Activated naive CD8-positive, alpha-beta T cell treated with anti-CD3 and anti-CD28 coated beads, Interleukin-2, amount 10 ng/mL, durations not matched to agents 7 days and 5 days (primary cell): ENCODE results near the gene HCK. TPM values are rescaled to one million over a fixed set of nuclear protein-coding genes. Genes with fewer than 3 reads are reported as not detected.

Experiments used
- ATAC-seq: fragments of 150-1000 bp; cut with Tn5 transposase; one replicate; pipeline ENCODE4 v1.10.0; 2021; ENCODE audit warnings: low read depth, moderate library complexity
- POLR2A ChIA-PET: fragments of 350-600 bp; sonication (Branson Sonifier 250); formaldehyde crosslinking; loops from one replicate; lab custom pipeline; 2021; ENCODE audit warnings: antibody characterized with exemption; lab: Charles Lee
- DNase-seq: peaks from one replicate; pipeline ENCODE4 v3.0.0; 2021
- H3K27ac Mint-ChIP-seq: one replicate; pipeline ENCODE4 v1.8.0; 2022; ENCODE audit warnings: mild to moderate bottlenecking, mixed read lengths
- H3K27me3 Mint-ChIP-seq: one replicate; pipeline ENCODE4 v1.8.0; 2022; ENCODE audit warnings: mild to moderate bottlenecking, moderate library complexity, mixed read lengths
- H3K36me3 Mint-ChIP-seq: one replicate; pipeline ENCODE4 v1.8.0; 2021; ENCODE audit warnings: mild to moderate bottlenecking, mixed read lengths
- H3K4me1 Mint-ChIP-seq: one replicate; pipeline ENCODE4 v1.8.0; 2021; ENCODE audit warnings: mixed read lengths
- H3K4me3 Mint-ChIP-seq: one replicate; pipeline ENCODE4 v1.8.0; 2022; ENCODE audit warnings: mild to moderate bottlenecking, moderate library complexity, mixed read lengths
- H3K9me3 Mint-ChIP-seq: one replicate; pipeline ENCODE4 v1.8.0; 2021; ENCODE audit warnings: mixed read lengths
- total RNA-seq, 2 experiments: library from RNA; stranded (reverse); gene quantifications; one replicate each; pipeline ENCODE4 v1.2.3, GENCODE V29; 2021

The HCK gene
- total RNA-seq, 2 experiments from 2014 or later = 0.61 to 0.79 TPM

GRCh38 chr20:32034581-32035425 lies 17.2 kb upstream of the HCK start:
- peaks cover 58% of the 10 kb centered on the region for H3K27me3 Mint-ChIP-seq
- DNase-seq = no peak
- no peak for ATAC-seq
- H3K4me1 Mint-ChIP-seq = peaks cover 2% of the 10 kb centered on the region
- no peaks in the 10 kb centered on the region for H3K9me3 Mint-ChIP-seq
- H3K4me3 Mint-ChIP-seq = no peak overlapping the region
- POLR2A ChIA-PET = no interaction called here
- H3K36me3 Mint-ChIP-seq = no peaks in the 10 kb centered on the region
- no peak overlapping the region for H3K27ac Mint-ChIP-seq

- Mint-ChIP-seq H3K27ac (no peak overlapping the region), H3K4me3 (no peak overlapping the region), H3K9me3 (no peaks in the 10 kb centered on the region), H3K36me3 (no peaks in the 10 kb centered on the region), H3K4me1 (peaks cover 2% of the 10 kb centered on the region), H3K27me3 (peaks cover 52% of the 10 kb centered on the region)
- ATAC-seq (no peak), DNase-seq (no peak)
- POLR2A ChIA-PET = no interaction called here
Observed at GRCh38 chr20:32035426-32035779, 16.6 kb upstream of the HCK start.

- Mint-ChIP-seq H3K4me3 (no peak overlapping the region), H3K27me3 (peaks cover 56% of the 10 kb centered on the region), H3K27ac (no peak overlapping the region), H3K9me3 (no peaks in the 10 kb centered on the region), H3K36me3 (no peaks in the 10 kb centered on the region), H3K4me1 (peaks cover 2% of the 10 kb centered on the region)
- POLR2A ChIA-PET = no interaction called here
- DNase-seq = no peak
- no peak for ATAC-seq
Observed at GRCh38 chr20:32036252-32036651, 15.8 kb upstream of the HCK start.

GRCh38 chr20:32036716-32037485 lies 15.1 kb upstream of the HCK start:
- no peaks in the 10 kb centered on the region for H3K9me3 Mint-ChIP-seq
- H3K4me1 Mint-ChIP-seq = peaks cover 2% of the 10 kb centered on the region
- no peak overlapping the region for H3K27ac Mint-ChIP-seq
- H3K4me3 Mint-ChIP-seq = no peak overlapping the region
- no peak for ATAC-seq
- peaks cover 58% of the 10 kb centered on the region for H3K27me3 Mint-ChIP-seq
- no peaks in the 10 kb centered on the region for H3K36me3 Mint-ChIP-seq
- POLR2A ChIA-PET = no interaction called here
- no peak for DNase-seq

GRCh38 chr20:32037929-32038328 lies 14.1 kb upstream of the HCK start:
- H3K27ac Mint-ChIP-seq = no peak overlapping the region
- H3K36me3 Mint-ChIP-seq = no peaks in the 10 kb centered on the region
- H3K4me1 Mint-ChIP-seq = peaks cover 2% of the 10 kb centered on the region
- H3K9me3 Mint-ChIP-seq = no peaks in the 10 kb centered on the region
- POLR2A ChIA-PET = no interaction called here
- H3K4me3 Mint-ChIP-seq = no peak overlapping the region
- DNase-seq (no peak), ATAC-seq (no peak)
- H3K27me3 Mint-ChIP-seq = peaks cover 61% of the 10 kb centered on the region

GRCh38 chr20:32040142-32040953 lies 11.7 kb upstream of the HCK start:
- POLR2A ChIA-PET = no interaction called here
- Mint-ChIP-seq H3K4me1 (peaks cover 2% of the 10 kb centered on the region), H3K9me3 (no peaks in the 10 kb centered on the region), H3K36me3 (no peaks in the 10 kb centered on the region), H3K27ac (no peak overlapping the region), H3K4me3 (no peak overlapping the region), H3K27me3 (peaks cover 62% of the 10 kb centered on the region)
- DNase-seq (no peak), ATAC-seq (no peak)

GRCh38 chr20:32045999-32046398 lies 6.0 kb upstream of the HCK start:
- H3K4me3 Mint-ChIP-seq = no peak overlapping the region
- POLR2A ChIA-PET = no interaction called here

GRCh38 chr20:32050324-32050841 lies 1.7 kb upstream of the HCK start:
- ATAC-seq (no peak), DNase-seq (no peak)
- Mint-ChIP-seq H3K4me1 (peaks cover 15% of the 10 kb centered on the region), H3K9me3 (no peaks in the 10 kb centered on the region), H3K27ac (no peak overlapping the region), H3K36me3 (no peaks in the 10 kb centered on the region), H3K4me3 (no peak overlapping the region), H3K27me3 (peaks cover 74% of the 10 kb centered on the region)
- POLR2A ChIA-PET = no interaction called here

More at GRCh38 chr20:32045999-32046398, 6.0 kb upstream of the HCK start:
- Mint-ChIP-seq H3K27ac (no peak overlapping the region), H3K4me1 (peaks cover 2% of the 10 kb centered on the region), H3K27me3 (peaks cover 64% of the 10 kb centered on the region), H3K36me3 (no peaks in the 10 kb centered on the region), H3K9me3 (no peaks in the 10 kb centered on the region)
- ATAC-seq (no peak), DNase-seq (no peak)

GRCh38 chr20:32050851-32051556 lies 1.0 kb upstream of the HCK start:
- H3K9me3 Mint-ChIP-seq = no peaks in the 10 kb centered on the region
- H3K27ac Mint-ChIP-seq = no peak overlapping the region
- peaks cover 15% of the 10 kb centered on the region for H3K4me1 Mint-ChIP-seq
- peaks cover 71% of the 10 kb centered on the region for H3K27me3 Mint-ChIP-seq
- POLR2A ChIA-PET = no interaction called here
- H3K4me3 Mint-ChIP-seq = peak overlapping the region; percentile 54
- H3K36me3 Mint-ChIP-seq = no peaks in the 10 kb centered on the region
- ATAC-seq (no peak), DNase-seq (no peak)

GRCh38 chr20:32051720-32052089 lies 337 bp upstream of the HCK start:
- H3K27me3 Mint-ChIP-seq = peaks cover 73% of the 10 kb centered on the region
- no peak for ATAC-seq
- H3K9me3 Mint-ChIP-seq = no peaks in the 10 kb centered on the region
- POLR2A ChIA-PET = no interaction called here
- H3K27ac Mint-ChIP-seq = no peak overlapping the region
- peaks cover 15% of the 10 kb centered on the region for H3K4me1 Mint-ChIP-seq
- H3K4me3 Mint-ChIP-seq = peak overlapping the region; percentile 54
- DNase-seq = no peak
- H3K36me3 Mint-ChIP-seq = no peaks in the 10 kb centered on the region

- POLR2A ChIA-PET = no interaction called here
- ATAC-seq (no peak), DNase-seq (no peak)
- H3K9me3 Mint-ChIP-seq = no peaks in the 10 kb centered on the region
- peaks cover 15% of the 10 kb centered on the region for H3K4me1 Mint-ChIP-seq
- H3K27ac Mint-ChIP-seq = no peak overlapping the region
- no peaks in the 10 kb centered on the region for H3K36me3 Mint-ChIP-seq
- peak overlapping the region; percentile 49 for H3K4me3 Mint-ChIP-seq
- peaks cover 76% of the 10 kb centered on the region for H3K27me3 Mint-ChIP-seq
Observed at GRCh38 chr20:32052778-32053362, 828 bp downstream of the HCK start.

- peaks cover 76% of the 10 kb centered on the region for H3K27me3 Mint-ChIP-seq
- no peak overlapping the region for H3K27ac Mint-ChIP-seq
- no peak for ATAC-seq
- no peak for DNase-seq
- no peaks in the 10 kb centered on the region for H3K36me3 Mint-ChIP-seq
- H3K9me3 Mint-ChIP-seq = no peaks in the 10 kb centered on the region
- no peak overlapping the region for H3K4me3 Mint-ChIP-seq
- H3K4me1 Mint-ChIP-seq = peaks cover 15% of the 10 kb centered on the region
- POLR2A ChIA-PET = no interaction called here
Observed at GRCh38 chr20:32053648-32054047, 1.6 kb downstream of the HCK start.
